Fibroblast of peridontal ligament (primary cell): ENCODE data around the gene BSN.
A peak's percentile ranks its signal among the peaks of the same experiment; 100 is the strongest.

ENCODE experiments used
- DNase-seq: peaks from one replicate; pipeline ENCODE4 v3.0.0-alpha.2; 2010; ENCODE audit errors: extremely low read depth

The BSN gene

DNA sequence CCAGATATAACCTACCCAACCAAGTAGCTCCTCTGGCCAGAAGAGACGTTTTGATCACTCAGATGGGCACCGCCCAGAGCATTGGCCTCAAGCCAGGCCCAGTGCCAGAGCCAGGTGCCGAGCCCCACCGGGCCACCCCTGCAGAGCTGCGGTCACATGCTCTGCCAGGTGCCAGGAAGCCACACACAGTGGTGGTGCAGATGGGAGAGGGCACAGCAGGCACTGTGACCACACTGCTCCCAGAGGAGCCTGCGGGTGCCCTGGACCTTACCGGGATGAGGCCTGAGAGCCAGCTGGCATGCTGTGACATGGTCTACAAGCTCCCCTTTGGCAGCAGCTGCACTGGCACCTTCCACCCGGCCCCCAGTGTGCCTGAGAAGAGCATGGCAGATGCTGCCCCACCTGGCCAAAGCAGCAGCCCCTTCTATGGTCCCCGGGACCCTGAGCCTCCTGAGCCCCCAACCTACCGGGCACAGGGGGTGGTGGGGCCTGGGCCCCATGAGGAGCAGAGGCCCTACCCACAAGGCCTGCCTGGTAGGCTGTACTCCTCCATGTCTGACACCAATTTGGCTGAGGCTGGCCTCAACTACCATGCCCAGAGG is 100.8 kb downstream of the BSN start:
- DNase-seq: no peak

DNA sequence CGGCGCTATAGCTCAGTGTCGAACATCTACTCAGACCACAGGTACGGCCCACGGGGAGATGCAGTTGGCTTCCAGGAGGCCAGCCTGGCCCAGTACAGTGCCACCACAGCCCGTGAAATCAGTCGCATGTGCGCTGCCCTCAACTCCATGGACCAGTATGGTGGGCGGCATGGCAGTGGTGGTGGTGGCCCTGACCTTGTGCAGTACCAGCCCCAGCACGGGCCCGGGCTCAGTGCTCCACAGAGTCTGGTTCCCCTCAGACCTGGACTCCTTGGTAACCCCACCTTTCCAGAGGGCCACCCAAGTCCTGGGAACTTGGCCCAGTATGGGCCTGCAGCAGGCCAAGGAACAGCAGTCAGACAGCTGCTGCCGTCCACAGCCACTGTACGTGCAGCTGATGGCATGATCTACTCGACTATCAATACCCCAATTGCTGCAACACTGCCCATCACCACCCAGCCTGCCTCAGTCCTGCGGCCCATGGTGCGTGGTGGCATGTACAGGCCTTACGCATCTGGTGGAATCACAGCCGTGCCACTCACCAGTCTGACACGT is 101.5 kb downstream of the BSN start:
- no peak for DNase-seq

DNA sequence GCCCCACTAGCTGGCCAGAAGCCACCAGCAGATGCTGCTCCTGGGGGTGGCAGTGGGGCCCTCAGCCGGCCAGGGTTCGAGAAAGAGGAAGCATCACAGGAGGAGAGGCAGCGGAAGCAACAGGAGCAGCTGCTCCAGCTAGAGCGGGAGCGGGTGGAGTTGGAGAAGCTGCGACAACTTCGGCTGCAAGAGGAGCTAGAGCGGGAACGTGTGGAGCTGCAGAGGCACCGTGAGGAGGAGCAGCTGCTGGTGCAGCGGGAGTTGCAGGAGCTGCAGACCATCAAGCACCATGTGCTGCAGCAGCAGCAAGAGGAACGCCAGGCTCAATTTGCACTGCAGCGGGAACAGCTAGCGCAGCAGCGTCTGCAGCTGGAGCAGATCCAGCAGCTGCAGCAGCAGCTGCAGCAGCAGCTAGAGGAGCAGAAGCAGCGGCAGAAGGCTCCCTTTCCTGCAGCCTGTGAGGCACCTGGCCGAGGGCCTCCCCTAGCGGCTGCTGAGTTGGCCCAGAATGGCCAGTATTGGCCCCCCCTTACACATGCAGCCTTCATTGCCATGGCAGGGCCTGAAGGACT is 102.3 kb downstream of the BSN start:
- DNase-seq: no peak

DNA sequence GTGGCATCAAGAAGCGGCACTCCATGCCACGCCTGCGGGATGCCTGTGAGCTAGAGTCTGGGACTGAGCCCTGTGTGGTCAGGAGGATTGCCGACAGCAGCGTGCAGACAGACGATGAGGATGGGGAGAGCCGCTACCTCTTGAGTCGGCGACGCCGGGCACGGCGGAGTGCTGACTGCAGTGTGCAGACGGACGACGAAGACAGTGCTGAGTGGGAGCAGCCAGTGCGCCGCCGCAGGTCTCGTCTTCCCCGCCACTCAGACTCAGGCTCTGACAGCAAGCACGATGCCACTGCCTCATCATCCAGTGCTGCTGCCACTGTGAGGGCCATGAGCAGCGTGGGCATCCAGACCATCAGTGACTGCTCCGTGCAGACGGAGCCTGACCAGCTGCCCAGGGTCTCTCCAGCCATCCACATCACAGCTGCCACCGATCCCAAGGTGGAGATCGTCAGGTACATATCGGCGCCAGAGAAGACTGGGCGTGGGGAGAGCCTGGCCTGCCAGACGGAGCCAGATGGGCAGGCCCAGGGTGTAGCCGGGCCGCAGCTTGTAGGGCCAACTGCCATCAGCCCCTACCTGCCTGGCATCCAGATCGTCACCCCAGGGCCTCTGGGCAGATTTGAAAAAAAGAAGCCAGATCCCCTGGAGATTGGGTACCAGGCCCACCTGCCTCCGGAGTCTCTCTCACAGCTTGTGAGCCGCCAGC is 103.1 kb downstream of the BSN start:
- no peak for DNase-seq

DNA sequence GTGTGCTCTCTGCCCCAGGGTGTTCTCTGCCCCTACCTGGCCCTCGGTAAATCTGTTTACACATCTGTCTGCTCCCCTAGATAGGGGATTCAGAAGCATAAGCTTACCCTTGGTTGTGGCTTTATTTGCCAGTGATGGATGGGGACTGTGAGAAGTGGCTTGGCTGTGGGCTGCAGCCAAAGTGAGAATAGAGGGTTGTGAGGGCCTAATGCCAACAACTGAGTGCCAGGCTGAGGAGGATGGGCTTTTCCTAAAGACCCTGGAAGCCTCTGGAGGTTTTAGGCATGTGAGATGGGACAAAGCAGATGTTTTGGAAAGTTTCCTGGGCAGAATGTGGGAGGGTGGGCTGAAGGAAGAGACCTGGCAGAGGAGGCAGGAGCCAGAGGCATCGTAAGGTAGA is 104.4 kb downstream of the BSN start:
- no peak for DNase-seq

DNA sequence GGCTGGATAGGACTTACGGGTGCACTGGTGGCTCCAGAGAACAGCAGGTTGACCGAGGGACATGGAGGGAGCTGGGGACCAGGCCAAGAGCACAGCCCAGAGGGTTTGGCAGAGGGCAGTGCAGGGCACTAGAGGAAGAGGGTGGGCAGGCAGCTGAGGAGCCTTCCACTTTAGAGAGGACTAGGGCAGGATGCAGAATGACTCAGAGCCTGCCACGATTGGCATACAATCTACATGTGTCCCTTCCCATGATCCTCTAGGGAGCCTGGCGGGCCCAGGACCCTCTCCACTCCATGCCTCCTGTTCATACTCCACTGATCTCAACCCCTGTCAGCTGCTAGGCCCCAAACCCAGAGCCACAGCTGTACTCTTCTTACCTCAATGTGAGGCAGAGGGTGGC is 105.5 kb downstream of the BSN start:
- no peak for DNase-seq

DNA sequence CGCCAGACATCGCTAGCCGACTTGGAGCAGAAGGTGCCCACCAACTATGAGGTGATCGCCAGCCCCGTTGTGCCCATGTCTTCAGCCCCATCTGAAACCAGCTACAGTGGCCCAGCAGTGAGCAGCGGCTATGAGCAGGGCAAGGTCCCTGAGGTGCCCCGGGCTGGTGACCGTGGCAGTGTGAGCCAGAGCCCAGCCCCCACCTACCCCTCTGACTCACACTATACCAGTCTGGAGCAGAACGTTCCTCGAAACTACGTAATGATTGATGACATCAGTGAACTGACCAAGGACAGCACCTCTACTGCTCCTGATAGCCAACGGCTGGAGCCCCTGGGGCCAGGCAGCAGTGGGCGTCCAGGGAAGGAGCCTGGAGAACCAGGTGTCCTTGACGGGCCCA is 107.0 kb downstream of the BSN start:
- DNase-seq: no peak

DNA sequence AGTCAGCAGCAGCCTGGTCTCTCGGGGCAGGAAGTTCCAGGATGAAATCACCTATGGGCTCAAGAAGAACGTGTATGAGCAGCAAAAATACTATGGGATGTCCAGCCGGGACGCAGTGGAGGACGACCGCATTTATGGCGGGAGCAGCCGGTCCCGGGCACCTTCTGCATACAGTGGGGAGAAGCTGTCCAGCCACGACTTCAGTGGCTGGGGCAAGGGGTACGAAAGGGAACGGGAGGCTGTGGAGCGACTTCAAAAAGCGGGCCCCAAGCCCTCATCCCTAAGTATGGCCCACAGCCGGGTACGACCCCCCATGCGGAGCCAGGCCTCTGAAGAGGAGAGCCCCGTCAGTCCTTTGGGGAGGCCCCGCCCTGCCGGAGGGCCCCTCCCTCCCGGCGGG is 107.7 kb downstream of the BSN start:
- no peak for DNase-seq

DNA sequence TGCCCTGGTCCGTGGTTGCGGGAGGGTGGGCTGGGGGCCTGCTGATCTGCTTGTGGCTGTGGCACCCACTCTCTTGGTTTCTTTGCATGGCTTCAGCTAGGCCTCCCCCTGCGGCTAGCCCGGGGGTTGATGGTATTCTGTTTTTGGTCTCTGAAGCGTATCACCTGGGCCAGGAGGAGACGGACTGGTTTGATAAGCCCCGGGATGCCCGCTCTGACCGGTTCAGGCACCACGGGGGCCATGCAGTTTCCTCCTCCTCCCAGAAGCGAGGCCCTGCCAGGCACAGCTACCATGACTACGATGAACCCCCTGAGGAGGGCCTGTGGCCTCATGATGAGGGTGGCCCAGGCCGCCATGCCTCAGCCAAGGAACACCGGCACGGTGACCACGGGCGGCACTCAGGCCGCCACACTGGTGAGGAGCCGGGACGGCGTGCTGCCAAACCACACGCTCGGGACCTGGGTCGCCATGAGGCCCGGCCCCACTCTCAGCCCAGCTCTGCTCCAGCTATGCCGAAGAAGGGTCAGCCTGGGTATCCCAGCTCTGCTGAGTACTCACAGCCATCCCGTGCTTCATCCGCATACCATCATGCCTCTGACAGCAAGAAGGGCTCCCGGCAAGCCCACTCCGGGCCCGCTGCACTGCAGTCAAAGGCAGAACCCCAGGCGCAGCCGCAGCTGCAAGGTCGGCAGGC is 108.6 kb downstream of the BSN start:
- DNase-seq: no peak

DNA sequence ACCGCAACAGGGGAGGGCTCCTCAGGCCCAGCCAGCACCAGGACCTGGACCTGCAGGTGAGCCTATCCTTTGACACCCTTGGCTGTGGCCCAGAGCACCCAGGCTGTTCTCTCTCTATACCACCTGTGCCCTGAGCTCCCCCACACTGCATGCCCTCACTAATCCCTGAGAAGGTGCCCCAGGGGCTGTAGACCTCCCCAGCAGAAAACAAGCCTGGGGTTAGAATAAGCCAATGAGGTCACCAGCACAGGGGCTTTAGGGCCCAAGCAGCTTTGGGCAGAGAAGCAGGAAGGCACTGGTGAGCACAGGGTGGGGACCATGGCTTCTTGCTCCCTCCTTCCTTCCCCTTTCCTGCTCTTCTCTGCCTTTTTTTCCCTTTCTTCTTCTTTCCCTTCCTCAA is 109.6 kb downstream of the BSN start:
- DNase-seq: no peak

DNA sequence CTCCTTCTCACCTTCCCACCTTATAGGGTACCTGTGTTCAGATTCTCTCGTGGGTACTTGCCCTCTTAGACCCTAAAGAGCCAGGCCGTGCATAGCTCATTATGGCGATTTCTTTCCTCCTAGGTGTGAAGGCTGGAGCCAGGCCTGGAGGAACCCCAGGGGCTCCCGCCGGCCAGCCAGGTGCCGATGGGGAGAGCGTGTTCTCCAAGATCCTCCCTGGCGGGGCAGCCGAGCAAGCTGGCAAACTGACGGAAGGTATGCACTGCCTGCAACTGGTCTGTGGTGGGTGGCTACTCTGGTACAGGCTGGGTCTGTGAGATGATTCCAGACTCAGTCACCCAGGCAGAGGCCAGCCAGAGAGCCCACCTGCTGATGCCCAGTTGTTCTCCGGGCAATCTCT is 110.0 kb downstream of the BSN start:
- no peak for DNase-seq

DNA sequence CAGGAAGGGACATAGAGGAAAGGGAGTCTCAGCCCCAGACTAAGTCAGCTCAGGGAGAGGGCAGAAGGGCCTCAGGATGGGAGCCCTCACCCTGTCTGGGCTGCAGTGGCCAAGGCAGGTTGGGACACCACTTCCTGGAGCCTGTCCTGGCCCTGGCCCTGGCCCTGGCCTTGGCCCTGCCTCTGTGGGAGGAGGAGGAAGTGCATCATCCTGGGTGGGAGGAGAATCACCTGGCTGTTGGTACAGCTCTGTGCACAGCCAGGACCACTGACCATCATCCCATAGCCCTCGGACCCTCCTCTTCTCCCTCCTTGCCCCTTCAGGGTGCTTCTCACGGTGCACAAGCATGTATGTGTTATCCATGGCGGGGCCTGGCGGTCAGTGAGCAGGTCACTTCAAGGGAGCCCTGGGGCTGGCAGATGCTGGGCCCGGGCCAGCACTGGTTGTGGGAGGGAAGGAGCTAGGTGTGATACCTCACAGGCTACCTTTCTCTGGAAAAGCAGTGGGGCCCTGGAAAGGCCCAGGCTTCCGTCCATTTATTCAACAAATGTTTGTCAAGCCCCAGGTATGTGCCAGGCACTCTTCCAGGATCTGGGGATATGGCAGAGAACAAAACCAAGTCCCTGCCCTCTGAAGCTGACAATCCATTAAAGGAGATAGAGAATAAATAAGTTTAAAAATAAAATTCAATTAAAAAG is 111.7 kb downstream of the BSN start:
- no peak for DNase-seq

DNA sequence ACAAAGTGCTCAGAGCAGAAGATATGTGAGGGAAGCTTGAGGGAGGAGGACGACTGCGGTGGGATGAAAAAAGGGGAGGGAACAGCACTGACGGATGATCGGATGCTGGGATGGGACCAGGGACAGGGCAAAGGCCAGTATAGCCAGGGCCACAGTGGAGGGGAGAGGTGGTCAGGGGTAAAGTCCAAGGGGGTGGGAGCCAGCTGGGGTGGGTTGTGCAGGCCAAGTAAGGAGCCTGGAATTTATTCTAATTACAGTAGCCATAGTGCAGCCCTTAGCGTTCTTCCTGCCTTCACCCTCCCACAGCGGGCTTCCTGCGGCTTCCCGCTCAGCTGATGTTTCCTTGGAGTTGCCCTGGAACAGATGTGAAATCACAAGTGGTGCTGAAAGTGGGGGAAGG is 112.3 kb downstream of the BSN start:
- DNase-seq: peak; percentile 25

DNA sequence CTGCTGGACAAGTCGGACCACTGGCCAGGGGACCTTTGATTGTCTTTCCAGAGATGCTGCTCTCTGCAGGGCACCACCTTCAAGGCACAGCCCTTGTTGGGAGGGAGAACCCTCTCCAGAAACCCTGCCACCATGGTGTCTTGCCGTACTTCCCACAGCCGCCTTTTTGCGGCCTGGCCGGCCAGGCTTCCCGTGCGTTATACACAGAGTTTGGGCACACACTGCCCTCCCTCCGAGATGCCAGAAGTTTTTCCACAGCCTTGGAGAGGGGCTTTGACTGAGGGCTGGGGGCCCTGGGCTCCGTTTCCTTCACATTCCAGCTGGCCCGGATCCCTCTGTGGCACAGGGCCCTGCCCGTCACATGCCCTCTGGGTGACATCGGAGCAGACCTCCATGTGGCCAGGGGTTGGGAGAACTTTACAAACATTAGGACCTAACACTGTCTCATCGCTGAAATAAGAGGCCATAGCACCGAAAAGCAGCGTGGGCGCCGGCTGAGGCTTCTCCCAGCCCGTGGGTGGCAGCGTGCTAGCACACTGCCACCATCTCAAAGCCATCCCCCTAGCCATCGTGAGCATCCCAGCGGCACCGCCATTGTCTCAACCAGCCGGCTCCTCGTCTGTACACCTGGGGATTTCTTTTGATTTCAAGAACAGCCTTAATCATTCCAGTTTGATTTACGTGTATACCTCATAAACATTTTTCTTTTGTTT is 113.6 kb downstream of the BSN start:
- DNase-seq: no peak

DNA sequence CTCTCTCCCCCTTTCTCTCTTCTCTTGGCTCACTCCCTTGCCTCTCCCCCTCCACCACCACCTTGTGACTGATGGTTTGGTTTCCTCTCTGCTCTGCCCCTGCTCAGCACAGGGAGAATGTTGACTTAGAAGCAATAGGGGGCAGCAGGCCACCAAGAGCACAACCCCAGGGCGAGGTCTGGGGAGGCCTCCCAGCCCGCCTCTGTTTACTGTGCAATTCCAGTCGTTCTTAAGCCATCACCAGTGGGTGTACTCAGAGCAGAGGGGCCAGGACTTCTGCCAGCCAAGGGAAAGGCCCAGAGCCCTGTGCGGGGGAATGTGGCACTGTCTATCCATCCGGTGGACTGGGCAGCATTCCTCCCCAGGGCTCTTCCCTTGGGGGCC is 114.1 kb downstream of the BSN start:
- no peak for DNase-seq

DNA sequence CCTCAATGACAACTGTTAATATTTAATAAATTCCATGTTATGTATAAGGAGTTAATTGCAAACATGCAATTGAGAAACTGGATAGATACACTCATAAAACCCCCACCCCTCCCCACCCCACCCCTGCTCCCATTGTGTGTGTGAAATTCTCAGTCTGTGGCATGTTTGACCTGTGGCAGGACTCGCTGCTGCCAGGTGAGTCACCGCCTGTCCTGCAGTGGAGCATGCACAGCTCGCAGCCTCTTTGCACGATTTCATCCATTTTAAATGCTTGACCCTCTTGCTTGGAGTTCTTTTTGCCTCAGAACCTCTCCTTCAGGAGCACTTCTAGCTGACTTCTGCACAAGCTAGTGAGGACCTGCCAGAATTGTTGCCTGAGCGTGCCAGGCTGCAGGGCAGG is 114.6 kb downstream of the BSN start:
- no peak for DNase-seq

DNA sequence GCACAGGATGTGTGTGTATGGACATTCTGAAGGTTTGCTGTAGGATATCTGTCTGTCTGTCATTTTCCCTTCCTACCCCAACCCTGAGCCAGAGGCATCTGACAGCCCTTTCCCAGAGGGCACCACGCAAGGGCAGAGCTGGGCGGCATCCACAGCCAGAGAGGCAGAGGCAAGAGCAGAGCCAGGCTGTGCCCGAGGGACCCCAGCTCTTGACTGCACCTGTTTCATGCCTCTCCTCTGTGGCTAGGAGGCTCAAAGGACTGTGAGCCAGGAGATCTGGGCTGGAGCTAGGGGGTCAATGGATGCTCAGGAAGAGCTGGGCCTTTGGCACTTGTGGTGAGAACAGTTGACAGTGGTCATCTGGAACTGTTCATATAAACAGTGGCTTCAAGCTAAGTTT is 115.1 kb downstream of the BSN start:
- DNase-seq: no peak

DNA sequence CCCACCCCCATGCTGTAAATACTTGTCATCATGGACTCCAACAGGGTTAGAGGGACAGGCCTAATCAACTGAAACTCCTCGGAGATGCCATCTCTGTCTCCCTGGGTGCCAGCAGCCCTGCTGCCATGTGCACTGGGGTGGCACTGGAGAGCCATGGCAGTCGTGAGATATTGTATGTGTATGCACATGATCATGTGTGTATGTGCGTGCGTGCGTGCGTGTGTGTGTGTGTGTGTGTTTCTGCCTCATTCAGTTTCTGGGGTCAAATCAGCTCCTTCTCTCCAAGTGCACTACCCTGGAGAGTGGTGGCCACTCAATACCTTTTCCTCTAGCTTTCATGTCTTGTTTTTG is 116.6 kb downstream of the BSN start:
- no peak for DNase-seq

DNA sequence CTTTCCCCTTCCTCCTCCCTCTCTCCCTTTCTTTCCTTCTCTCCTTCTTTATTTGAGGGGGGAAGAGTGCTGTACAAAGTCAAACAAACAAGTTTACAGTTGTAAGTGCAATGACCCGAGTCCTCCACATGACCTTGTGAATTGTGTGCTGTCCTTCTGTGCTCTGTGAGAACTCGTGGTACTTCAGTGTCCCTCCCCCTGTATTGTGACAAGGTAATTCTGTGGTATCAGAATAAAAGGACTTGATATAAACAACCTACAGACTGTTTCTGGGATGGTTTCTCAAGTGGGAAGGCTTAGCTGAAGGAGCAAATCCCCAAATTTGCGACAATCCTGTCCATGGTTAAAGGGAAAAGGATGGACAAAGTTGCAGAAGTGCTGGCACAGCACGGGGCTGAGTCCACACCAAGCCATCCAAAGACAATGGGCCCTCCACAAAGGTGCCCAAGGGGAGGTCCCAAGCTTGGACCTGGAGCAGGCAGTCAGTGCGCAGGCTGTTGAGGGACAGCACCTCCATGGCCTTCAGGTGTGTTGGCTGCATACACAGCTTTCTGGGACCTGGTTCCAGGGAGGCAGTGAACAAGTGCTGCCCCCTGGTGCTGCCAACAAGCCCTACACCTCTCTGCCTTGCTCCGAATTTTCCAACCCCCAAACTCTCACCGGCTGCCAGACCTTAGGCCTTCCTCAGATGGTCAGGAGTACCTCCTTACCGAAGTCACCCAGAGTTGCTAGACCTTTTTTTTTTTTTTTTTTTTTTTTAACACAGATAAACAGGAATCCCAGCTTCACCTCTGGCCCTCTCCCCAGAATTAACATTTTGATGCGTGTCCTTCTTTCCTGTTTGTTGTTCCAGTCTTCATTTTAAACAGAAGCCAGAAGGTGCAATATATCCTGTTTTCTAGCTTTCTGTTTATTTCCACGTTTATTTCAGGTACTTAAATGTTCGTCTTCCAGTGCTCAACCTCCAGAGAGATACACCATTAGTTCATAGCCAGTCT is 117.3 kb downstream of the BSN start:
- DNase-seq: peak; percentile 55

DNA sequence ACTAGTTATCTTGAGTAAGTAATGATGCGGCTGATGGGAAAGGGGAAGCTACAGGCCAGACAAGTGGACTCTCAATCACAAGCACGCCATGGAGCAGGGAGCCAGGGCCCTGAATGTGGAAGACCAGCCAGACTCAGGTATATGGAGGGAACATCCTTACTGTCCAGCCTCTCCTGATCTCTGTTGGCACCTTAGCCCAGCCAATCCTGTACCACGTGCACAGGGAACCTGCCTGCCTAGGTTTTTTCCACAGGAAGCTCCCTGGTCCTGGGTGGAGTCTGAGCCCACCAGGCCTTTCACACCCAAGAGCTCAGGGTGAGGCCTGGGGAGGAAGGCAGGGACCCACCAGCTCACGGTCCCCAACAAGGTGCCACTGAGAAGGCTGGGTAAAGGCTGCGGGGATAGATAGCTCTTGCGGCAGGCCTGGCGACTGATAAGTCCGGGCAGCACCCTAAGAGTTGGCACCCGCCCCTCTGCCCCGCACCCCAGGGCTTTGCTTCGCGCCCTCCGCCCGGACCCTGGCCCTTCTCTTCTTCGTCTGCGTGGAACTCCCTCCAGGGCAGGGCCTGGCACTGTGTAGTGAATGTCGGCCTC is 118.9 kb downstream of the BSN start:
- DNase-seq: no peak
